Posterior cingulate gyrus (tissue), 11 donors: ENCODE data around the gene MOB2.

Experiments
- DNase-seq, 10 donors: peaks; one replicate each; pipeline versions ENCODE4 v3.0.0 to v3.0.0-alpha.2; 2020 to 2021; ENCODE audit warnings: mixed read lengths in 3 of 10
- intact Hi-C: fragments of 100-400 bp; cut with DNase I; formaldehyde crosslinking; loops from one replicate; pipeline ENCODE4 v1.15.1; 2023

MOB2 gene

GRCh38 chr11:1462698-1462975, 23.9 kb downstream of the MOB2 start:
- no peak for DNase-seq
- intact Hi-C loops = no loop called here

GRCh38 chr11:1461826-1462697, 24.5 kb downstream of the MOB2 start:
- no peak for DNase-seq
- intact Hi-C loops = no loop called here

- intact Hi-C loops = no loop called here
These were observed 25.4 kb downstream of the MOB2 start for GRCh38 chr11:1460986-1461825.

DNA sequence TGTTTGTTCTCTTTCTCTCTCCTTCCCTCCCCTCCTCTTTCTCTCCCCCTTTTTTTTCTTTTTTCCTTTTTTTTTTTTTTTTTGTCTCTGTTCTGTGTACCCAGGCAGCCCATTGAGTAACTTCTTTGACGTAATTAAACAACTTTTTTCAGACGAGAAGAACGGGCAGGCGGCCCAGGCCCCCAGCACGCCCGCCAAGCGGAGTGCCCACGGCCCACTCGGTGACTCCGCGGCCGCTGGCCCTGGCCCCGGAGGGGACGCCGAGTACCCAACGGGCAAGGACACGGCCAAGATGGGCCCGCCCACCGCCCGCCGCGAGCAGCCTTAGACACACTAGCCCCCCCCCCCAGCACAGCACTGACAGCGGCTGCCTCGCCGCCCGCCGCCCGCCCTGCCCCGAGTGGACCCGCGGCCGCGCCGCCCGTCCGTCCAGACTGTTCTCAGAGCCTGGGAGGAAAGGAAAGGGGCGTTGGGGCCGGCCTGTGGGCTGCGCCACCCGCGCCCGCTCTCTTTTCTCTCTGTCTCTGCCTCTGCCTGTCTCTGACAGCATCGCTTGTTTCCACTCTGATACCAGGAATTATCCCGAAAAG, 26.1 kb downstream of the MOB2 start:
- intact Hi-C loops = no loop called here

More at GRCh38 chr11:1460986-1461825, 25.4 kb downstream of the MOB2 start:
- no peak for DNase-seq

GRCh38 chr11:1459764-1460395, 26.7 kb downstream of the MOB2 start:
- no peak for DNase-seq
- intact Hi-C loops = loop anchor here (5.0 kb wide), 1 partner anchor 57 kb away; no protein-coding TSS in a partner anchor

More for the DNA sequence above, 26.1 kb downstream of the MOB2 start:
- peak in 8 of 10 donors; percentile 25 to 92 (median 66) for DNase-seq

DNA sequence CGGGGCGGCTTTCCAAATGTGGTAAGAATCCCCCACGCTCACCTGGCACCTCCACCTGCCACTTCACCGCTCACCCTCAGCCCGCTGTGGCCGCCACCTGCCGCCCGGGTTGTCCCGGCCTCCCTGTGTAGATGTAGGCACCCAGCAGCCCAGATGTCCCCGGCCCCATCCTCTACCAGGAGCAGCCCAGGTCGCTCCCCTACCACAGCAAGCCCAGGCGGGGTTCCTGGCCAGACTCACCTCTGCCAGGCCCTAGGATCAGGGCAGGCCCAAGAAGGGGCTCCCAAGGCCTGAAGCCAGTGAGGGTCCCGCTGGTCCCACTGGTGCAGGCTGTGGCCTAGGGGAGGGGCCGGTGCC, 27.4 kb downstream of the MOB2 start:
- DNase-seq = no peak
- intact Hi-C loops = loop anchor here (5.0 kb wide), 1 partner anchor 58 kb away; no protein-coding TSS in a partner anchor

GRCh38 chr11:1458340-1459218, 28.0 kb downstream of the MOB2 start:
- intact Hi-C loops = loop anchor here (5.0 kb wide), 1 partner anchor 59 kb away; no protein-coding TSS in a partner anchor
- DNase-seq = peak in 4 of 10 donors; percentile 31 to 46 (median 40)

DNA sequence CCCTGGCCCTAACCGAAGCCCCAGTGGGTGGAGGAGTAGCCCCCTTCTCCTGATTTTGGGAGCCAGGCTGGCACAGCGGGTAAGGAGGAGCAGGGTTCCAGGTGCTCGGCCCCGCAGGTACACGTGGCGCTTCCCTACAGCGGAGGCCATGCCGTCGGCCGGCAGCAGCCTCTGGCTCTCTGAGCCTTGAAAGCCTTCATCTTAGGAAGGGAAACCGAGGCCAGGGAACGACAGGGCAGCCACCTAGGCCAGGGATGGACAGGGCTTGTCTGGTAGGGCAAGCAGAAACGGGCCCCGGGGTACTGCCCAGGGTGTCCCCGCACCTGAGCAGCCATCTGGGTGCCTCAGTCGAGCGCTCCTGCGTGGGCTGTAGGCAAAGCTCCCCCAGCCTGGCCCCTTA, 28.7 kb downstream of the MOB2 start:
- intact Hi-C loops = loop anchor here (5.0 kb wide), 1 partner anchor 59 kb away; no protein-coding TSS in a partner anchor

GRCh38 chr11:1457326-1457680, 29.3 kb downstream of the MOB2 start:
- no peak for DNase-seq
- intact Hi-C loops = loop anchor here (5.0 kb wide), 1 partner anchor 60 kb away; no protein-coding TSS in a partner anchor

More for the DNA sequence above, 28.7 kb downstream of the MOB2 start:
- DNase-seq = no peak

- no peak for DNase-seq
- intact Hi-C loops = loop anchor here (5.0 kb wide), 1 partner anchor 61 kb away; no protein-coding TSS in a partner anchor
These were observed 29.8 kb downstream of the MOB2 start for GRCh38 chr11:1456596-1457325.

GRCh38 chr11:1456176-1456575, 30.4 kb downstream of the MOB2 start:
- intact Hi-C loops = loop anchor here (5.0 kb wide), 1 partner anchor 61 kb away; no protein-coding TSS in a partner anchor
- DNase-seq = no peak

GRCh38 chr11:1455763-1456060, 30.9 kb downstream of the MOB2 start:
- no peak for DNase-seq
- intact Hi-C loops = loop anchor here (5.0 kb wide), 1 partner anchor 62 kb away; no protein-coding TSS in a partner anchor

DNA sequence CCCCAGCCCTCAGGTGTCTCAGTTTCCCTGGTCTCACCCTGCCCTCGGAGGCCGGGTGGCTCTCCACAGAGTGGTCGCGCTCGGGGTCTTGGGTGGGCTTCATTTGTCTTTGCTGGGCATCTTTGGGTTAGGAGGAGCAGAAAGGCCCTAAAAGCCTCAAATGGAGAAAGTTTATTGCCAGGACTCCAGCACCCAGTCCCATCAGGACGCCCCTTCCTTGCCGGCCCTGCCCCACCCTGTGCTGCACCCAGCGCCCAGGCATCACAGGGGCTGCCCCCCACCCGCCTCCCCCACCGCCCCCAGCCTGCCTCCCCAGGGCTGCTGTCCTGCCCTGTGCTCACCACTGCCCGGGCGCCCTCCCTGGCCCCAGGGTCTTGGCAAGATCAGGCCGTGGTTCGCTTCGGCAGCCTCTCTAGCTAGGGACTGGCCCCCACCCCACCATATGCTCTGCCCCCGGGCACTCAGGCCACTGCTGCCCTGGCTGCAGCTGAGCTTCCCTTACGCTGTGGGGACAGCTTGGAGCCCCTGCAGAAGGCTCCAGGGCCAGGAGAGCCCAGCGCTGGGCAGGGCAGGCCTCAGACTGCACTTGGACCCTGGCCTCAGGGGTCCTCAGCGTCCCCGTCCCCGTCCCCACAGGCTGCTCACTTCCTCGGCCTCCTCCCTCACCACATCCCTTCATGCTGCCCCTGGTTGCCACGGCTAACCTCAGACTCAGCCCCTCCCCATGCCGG, 31.4 kb downstream of the MOB2 start:
- intact Hi-C loops = loop anchor here (5.0 kb wide), 1 partner anchor 62 kb away; no protein-coding TSS in a partner anchor
- DNase-seq = no peak

DNA sequence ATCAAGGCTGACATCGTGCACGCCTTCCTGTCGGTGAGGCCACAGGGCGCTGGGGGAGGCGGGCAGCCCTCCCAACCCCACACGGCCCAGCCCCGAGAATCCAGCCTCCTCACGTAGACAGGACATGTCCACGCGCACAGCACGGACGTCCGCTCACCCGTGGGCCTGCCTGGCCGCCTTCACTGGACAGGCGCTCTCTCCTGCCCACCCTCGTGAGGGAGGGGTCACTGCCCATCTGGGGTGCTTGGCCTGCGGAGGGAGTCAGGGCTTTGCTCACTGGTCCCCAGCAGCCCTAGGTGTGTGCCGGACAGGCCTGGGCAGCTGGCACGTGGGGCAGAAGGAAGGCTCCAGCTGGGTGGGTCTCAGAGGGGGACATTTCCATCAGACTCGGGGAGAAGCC, 32.0 kb downstream of the MOB2 start:
- DNase-seq = no peak
- intact Hi-C loops = no loop called here

DNA sequence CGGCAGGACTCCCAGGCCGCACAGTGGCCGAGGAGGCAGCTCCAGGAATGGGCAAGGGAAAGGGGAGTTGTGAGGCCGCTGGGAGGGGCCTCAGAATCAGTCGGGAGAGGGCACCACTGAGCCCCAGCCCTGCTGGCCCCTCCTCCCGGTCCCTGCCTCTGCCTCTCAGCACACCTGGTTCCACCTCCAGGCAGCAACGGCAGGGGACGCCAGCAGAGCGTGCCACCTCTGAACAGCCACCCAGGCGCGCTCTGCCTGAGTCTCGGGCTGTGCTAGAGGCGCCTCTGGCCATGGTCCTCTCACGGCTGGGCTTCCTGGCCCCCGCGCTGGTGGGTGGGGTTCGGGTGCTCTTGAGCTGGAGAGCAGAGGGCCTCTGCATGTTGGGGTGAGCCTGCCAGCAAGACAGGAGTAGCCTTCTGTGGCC, 33.0 kb downstream of the MOB2 start:
- intact Hi-C loops = no loop called here
- DNase-seq = peak in 1 of 10 donors; percentile 87

DNA sequence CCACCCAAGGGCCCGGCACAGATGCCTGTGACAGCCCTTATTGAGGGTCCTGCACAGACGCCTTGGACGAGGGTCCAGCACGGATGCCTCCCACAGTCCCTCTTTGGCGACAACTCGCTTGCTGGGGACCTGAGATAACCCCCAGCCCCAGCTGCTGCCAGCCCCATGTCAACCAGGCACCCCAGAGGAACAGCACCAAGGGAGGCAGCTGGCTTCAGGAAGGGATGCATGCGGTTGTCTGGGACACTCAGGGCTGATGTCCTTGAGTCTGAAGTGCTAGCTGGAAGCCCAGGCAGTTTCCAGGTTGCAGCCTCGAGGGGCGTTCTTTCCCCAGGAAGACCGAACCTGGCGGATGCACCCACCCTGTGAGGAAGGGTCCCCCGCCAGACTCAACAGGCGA, 33.8 kb downstream of the MOB2 start:
- intact Hi-C loops = no loop called here
- DNase-seq = no peak

- DNase-seq = no peak
These were observed 34.7 kb downstream of the MOB2 start for GRCh38 chr11:1451781-1452470.

More at GRCh38 chr11:1451781-1452470, 34.7 kb downstream of the MOB2 start:
- intact Hi-C loops = no loop called here
